GM12878 (cell line): Measurements from ENCODE around the gene RRAD. TPM values are rescaled to one million over a fixed set of nuclear protein-coding genes. Genes with fewer than 3 reads are reported as not detected.

Experiments used
- EZH2 ChIP-seq: IDR thresholded peaks from 2 replicates; pipeline ENCODE4 v1.6.1; 2012; ENCODE audit warnings: low read depth, mild to moderate bottlenecking, control low read depth, inconsistent platforms, low read length, borderline replicate concordance; ENCODE audit not compliant: control insufficient read depth
- FOXK2 ChIP-seq: fragments of 450-650 bp; IDR thresholded peaks from 2 replicates; pipeline ENCODE4 v1.6.1; 2017; ENCODE audit warnings: mild to moderate bottlenecking, moderate library complexity
- JUNB ChIP-seq: IDR thresholded peaks from 2 replicates; pipeline ENCODE4 v1.6.1; 2016; ENCODE audit warnings: antibody characterized with exemption, mild to moderate bottlenecking
- MTA2 ChIP-seq: fragments of 450-650 bp; IDR thresholded peaks from 2 replicates; pipeline ENCODE4 v1.6.1; 2016; ENCODE audit warnings: low read depth, mild to moderate bottlenecking, moderate library complexity
- RB1 ChIP-seq: fragments of 450-650 bp; formaldehyde crosslinking; IDR thresholded peaks from 2 replicates; pipeline ENCODE4 v1.6.1; 2017; ENCODE audit warnings: mild to moderate bottlenecking, borderline replicate concordance
- polyA plus RNA-seq, 11 experiments: library from polyadenylated mRNA; depleted of rRNA in 4 of 11; unstranded in 6 of 11; stranded (reverse) in 5 of 11; fragments of >200 nt; fragmentation: Nextera tagmentation in 4 of 11; fragmentation: Illumina TruSeq in 1 of 11; extraction: Ambion mirVana in 4 of 11; extraction: Trizol in 1 of 11; gene quantifications; 1 replicate in 1 of 11; 2 replicates in 10 of 11; pipeline versions ENCODE4 v1.2.1 to v1.2.3, GENCODE V29; 2011 to 2016; ENCODE audit warnings: inconsistent platforms in 2 of 11, missing spikeins in 2 of 11, low read depth in 1 of 11
- total RNA-seq, 4 experiments: library from RNA; depleted of rRNA in 3 of 4; stranded (reverse); fragments of >200 nt in 3 of 4; fragmentation: Illumina TruSeq in 1 of 4; extraction: Trizol in 1 of 4; gene quantifications; 2 replicates each; pipeline versions ENCODE4 v1.2.1 to v1.2.3, GENCODE V29; 2013 to 2021
- TF ChIP-seq, protein P1 (sequence below): fragments of 450-650 bp; formaldehyde crosslinking; IDR thresholded peaks from 2 replicates; pipeline ENCODE4 v1.4.0; 2020; ENCODE audit warnings: mild to moderate bottlenecking, moderate library complexity
- TF ChIP-seq, protein P2 (sequence below): fragments of 450-650 bp; IDR thresholded peaks from 2 replicates; pipeline ENCODE4 v1.6.1; 2017; ENCODE audit warnings: antibody characterized with exemption, mild to moderate bottlenecking, moderate library complexity
- TF ChIP-seq, protein P3 (sequence below): fragments of 450-650 bp; IDR thresholded peaks from 2 replicates; pipeline ENCODE4 v1.6.1; 2017; ENCODE audit warnings: mild to moderate bottlenecking, moderate library complexity
- TF ChIP-seq, protein P4 (sequence below): IDR thresholded peaks from 2 replicates; pipeline ENCODE4 v1.6.1; 2012; ENCODE audit warnings: improper control_type of control experiment, low read depth, low read length; ENCODE audit not compliant: insufficient replicate concordance

RRAD gene
- total and polyA plus RNA-seq, 10 of the 15 experiments (the other 5 are each of a cell fraction or from before 2014, with no cell fraction given): 0.11 to 8.5 (median 2.8) TPM

DNA sequence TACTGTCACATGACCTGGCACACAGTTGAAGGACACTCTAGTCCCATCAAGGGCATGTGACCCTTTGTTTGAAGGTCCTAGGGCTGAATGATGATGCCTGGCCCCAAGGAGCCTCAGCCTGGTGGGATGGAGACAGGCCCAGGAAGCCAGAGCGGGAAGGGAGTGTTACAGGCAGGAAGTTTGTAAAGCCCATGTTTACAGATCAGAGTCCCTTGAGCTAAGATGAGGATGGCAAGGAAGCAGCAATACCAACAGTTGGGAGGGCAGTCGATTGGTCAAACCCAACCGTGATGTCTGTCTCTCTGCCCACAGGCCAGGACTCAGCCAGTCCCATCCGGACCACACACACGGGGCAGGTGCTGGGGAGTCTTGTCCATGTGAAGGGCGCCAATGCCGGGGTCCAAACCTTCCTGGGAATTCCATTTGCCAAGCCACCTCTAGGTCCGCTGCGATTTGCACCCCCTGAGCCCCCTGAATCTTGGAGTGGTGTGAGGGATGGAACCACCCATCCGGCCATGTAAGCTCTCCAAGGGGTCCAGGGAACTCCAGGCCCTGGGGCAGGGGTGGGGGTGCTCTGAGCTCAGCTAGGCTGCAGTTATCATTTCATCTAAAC is 12.5 kb upstream of the RRAD start (continued):
- TF ChIP-seq, protein P1, sequence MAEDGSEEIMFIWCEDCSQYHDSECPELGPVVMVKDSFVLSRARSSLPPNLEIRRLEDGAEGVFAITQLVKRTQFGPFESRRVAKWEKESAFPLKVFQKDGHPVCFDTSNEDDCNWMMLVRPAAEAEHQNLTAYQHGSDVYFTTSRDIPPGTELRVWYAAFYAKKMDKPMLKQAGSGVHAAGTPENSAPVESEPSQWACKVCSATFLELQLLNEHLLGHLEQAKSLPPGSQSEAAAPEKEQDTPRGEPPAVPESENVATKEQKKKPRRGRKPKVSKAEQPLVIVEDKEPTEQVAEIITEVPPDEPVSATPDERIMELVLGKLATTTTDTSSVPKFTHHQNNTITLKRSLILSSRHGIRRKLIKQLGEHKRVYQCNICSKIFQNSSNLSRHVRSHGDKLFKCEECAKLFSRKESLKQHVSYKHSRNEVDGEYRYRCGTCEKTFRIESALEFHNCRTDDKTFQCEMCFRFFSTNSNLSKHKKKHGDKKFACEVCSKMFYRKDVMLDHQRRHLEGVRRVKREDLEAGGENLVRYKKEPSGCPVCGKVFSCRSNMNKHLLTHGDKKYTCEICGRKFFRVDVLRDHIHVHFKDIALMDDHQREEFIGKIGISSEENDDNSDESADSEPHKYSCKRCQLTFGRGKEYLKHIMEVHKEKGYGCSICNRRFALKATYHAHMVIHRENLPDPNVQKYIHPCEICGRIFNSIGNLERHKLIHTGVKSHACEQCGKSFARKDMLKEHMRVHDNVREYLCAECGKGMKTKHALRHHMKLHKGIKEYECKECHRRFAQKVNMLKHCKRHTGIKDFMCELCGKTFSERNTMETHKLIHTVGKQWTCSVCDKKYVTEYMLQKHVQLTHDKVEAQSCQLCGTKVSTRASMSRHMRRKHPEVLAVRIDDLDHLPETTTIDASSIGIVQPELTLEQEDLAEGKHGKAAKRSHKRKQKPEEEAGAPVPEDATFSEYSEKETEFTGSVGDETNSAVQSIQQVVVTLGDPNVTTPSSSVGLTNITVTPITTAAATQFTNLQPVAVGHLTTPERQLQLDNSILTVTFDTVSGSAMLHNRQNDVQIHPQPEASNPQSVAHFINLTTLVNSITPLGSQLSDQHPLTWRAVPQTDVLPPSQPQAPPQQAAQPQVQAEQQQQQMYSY: no peak
- no peak for TF ChIP-seq JUNB
- TF ChIP-seq RB1: no peak
- TF ChIP-seq, protein P2, sequence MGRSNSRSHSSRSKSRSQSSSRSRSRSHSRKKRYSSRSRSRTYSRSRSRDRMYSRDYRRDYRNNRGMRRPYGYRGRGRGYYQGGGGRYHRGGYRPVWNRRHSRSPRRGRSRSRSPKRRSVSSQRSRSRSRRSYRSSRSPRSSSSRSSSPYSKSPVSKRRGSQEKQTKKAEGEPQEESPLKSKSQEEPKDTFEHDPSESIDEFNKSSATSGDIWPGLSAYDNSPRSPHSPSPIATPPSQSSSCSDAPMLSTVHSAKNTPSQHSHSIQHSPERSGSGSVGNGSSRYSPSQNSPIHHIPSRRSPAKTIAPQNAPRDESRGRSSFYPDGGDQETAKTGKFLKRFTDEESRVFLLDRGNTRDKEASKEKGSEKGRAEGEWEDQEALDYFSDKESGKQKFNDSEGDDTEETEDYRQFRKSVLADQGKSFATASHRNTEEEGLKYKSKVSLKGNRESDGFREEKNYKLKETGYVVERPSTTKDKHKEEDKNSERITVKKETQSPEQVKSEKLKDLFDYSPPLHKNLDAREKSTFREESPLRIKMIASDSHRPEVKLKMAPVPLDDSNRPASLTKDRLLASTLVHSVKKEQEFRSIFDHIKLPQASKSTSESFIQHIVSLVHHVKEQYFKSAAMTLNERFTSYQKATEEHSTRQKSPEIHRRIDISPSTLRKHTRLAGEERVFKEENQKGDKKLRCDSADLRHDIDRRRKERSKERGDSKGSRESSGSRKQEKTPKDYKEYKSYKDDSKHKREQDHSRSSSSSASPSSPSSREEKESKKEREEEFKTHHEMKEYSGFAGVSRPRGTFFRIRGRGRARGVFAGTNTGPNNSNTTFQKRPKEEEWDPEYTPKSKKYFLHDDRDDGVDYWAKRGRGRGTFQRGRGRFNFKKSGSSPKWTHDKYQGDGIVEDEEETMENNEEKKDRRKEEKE: no peak
- TF ChIP-seq, protein P3, sequence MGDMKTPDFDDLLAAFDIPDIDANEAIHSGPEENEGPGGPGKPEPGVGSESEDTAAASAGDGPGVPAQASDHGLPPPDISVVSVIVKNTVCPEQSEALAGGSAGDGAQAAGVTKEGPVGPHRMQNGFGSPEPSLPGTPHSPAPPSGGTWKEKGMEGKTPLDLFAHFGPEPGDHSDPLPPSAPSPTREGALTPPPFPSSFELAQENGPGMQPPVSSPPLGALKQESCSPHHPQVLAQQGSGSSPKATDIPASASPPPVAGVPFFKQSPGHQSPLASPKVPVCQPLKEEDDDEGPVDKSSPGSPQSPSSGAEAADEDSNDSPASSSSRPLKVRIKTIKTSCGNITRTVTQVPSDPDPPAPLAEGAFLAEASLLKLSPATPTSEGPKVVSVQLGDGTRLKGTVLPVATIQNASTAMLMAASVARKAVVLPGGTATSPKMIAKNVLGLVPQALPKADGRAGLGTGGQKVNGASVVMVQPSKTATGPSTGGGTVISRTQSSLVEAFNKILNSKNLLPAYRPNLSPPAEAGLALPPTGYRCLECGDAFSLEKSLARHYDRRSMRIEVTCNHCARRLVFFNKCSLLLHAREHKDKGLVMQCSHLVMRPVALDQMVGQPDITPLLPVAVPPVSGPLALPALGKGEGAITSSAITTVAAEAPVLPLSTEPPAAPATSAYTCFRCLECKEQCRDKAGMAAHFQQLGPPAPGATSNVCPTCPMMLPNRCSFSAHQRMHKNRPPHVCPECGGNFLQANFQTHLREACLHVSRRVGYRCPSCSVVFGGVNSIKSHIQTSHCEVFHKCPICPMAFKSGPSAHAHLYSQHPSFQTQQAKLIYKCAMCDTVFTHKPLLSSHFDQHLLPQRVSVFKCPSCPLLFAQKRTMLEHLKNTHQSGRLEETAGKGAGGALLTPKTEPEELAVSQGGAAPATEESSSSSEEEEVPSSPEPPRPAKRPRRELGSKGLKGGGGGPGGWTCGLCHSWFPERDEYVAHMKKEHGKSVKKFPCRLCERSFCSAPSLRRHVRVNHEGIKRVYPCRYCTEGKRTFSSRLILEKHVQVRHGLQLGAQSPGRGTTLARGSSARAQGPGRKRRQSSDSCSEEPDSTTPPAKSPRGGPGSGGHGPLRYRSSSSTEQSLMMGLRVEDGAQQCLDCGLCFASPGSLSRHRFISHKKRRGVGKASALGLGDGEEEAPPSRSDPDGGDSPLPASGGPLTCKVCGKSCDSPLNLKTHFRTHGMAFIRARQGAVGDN: no peak
- no peak for TF ChIP-seq FOXK2
- TF ChIP-seq MTA2: no peak
- no peak for TF ChIP-seq EZH2
- TF ChIP-seq, protein P4, sequence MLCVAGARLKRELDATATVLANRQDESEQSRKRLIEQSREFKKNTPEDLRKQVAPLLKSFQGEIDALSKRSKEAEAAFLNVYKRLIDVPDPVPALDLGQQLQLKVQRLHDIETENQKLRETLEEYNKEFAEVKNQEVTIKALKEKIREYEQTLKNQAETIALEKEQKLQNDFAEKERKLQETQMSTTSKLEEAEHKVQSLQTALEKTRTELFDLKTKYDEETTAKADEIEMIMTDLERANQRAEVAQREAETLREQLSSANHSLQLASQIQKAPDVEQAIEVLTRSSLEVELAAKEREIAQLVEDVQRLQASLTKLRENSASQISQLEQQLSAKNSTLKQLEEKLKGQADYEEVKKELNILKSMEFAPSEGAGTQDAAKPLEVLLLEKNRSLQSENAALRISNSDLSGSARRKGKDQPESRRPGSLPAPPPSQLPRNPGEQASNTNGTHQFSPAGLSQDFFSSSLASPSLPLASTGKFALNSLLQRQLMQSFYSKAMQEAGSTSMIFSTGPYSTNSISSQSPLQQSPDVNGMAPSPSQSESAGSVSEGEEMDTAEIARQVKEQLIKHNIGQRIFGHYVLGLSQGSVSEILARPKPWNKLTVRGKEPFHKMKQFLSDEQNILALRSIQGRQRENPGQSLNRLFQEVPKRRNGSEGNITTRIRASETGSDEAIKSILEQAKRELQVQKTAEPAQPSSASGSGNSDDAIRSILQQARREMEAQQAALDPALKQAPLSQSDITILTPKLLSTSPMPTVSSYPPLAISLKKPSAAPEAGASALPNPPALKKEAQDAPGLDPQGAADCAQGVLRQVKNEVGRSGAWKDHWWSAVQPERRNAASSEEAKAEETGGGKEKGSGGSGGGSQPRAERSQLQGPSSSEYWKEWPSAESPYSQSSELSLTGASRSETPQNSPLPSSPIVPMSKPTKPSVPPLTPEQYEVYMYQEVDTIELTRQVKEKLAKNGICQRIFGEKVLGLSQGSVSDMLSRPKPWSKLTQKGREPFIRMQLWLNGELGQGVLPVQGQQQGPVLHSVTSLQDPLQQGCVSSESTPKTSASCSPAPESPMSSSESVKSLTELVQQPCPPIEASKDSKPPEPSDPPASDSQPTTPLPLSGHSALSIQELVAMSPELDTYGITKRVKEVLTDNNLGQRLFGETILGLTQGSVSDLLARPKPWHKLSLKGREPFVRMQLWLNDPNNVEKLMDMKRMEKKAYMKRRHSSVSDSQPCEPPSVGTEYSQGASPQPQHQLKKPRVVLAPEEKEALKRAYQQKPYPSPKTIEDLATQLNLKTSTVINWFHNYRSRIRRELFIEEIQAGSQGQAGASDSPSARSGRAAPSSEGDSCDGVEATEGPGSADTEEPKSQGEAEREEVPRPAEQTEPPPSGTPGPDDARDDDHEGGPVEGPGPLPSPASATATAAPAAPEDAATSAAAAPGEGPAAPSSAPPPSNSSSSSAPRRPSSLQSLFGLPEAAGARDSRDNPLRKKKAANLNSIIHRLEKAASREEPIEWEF: no peak
